ENCODE measurements around the gene KIF26B. TPM values are rescaled to one million over a fixed set of nuclear protein-coding genes. Genes with fewer than 3 reads are reported as not detected.

KIF26B gene
- total RNA-seq, 1 donor from 2014 or later: 3.4 TPM

GRCh38 chr1:245431706-245432105, 276.9 kb downstream of the KIF26B start:
- DNase-seq (ENCODE audit: low spot score): no peak
- no peaks in the 10 kb centered on the region for H3K36me3 Mint-ChIP-seq (ENCODE audit: low read depth, unreplicated experiment)
- H3K9me3 Mint-ChIP-seq (ENCODE audit: unreplicated experiment): no peaks in the 10 kb centered on the region
- H3K4me3 Mint-ChIP-seq (ENCODE audit: unreplicated experiment): no peak overlapping the region
- TF ChIP-seq, protein P1, sequence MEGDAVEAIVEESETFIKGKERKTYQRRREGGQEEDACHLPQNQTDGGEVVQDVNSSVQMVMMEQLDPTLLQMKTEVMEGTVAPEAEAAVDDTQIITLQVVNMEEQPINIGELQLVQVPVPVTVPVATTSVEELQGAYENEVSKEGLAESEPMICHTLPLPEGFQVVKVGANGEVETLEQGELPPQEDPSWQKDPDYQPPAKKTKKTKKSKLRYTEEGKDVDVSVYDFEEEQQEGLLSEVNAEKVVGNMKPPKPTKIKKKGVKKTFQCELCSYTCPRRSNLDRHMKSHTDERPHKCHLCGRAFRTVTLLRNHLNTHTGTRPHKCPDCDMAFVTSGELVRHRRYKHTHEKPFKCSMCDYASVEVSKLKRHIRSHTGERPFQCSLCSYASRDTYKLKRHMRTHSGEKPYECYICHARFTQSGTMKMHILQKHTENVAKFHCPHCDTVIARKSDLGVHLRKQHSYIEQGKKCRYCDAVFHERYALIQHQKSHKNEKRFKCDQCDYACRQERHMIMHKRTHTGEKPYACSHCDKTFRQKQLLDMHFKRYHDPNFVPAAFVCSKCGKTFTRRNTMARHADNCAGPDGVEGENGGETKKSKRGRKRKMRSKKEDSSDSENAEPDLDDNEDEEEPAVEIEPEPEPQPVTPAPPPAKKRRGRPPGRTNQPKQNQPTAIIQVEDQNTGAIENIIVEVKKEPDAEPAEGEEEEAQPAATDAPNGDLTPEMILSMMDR (IDR thresholded peaks at IDR 0.05; ENCODE audit: unreplicated experiment): no peak
- peaks cover 10% of the 10 kb centered on the region for H3K4me1 Mint-ChIP-seq (ENCODE audit: unreplicated experiment)
- H3K27me3 Mint-ChIP-seq (ENCODE audit: unreplicated experiment): no peaks in the 10 kb centered on the region
- H3K27ac Mint-ChIP-seq (ENCODE audit: unreplicated experiment): no peak overlapping the region

DNA sequence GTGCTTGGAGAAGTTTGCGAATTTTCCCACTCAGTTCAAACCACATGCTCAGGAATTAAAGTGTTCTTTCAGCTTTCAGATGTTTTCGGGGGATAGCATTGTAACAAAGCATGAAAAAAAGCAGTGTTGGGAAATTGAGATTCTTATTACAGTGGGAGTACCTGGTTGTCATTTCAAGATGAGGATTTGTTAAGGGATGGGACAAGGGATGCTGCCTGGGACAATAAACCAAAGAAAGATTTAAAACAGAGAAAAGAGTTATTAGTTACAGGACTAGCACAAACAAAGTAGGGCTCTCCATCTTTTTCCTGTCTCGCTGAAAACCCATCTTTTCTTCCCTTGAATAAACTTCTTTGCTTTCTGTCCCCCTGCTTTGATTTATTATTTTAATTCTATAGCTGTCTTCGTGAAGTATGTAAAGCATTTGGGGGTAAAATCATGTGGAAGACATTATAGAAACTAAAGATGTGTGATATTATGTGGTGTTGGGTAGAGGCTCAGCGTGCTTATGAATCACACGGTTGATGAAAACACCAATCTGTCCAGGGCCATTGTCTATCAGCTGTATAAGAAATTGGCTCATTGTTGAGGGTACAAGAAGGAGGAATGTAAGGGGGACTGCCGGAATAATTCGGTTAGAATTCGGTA, 277.6 kb downstream of the KIF26B start:
- Mint-ChIP-seq H3K27me3 (ENCODE audit: unreplicated experiment) (peaks cover 2% of the 10 kb centered on the region), H3K27ac (ENCODE audit: unreplicated experiment) (no peak overlapping the region), H3K4me1 (ENCODE audit: unreplicated experiment) (peaks cover 10% of the 10 kb centered on the region), H3K36me3 (ENCODE audit: low read depth, unreplicated experiment) (no peaks in the 10 kb centered on the region), H3K9me3 (ENCODE audit: unreplicated experiment) (no peaks in the 10 kb centered on the region), H3K4me3 (ENCODE audit: unreplicated experiment) (no peak overlapping the region)
- TF ChIP-seq, protein P1 (IDR thresholded peaks at IDR 0.05; ENCODE audit: unreplicated experiment): no peak
- DNase-seq (ENCODE audit: low spot score): no peak

DNA sequence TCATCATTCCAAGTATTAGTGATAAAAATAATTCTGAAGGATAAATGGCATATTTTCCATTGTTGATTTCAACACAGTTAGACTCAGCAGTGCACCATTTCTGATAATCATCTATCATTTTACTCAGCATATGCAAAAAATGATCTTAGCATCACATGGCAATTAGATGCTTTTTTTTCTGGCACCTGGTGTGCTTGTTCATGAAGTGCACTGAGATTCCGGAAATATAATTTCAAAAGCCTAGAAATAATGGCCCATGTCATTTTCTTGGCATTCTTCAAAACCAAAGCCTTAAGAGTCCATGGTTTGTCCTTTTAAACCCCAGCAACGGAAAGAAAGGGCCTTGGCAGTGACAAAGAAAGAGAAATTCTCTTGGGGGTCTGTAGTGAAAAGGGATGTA, 278.8 kb downstream of the KIF26B start:
- Mint-ChIP-seq H3K27me3 (ENCODE audit: unreplicated experiment) (peaks cover 2% of the 10 kb centered on the region), H3K9me3 (ENCODE audit: unreplicated experiment) (no peaks in the 10 kb centered on the region), H3K36me3 (ENCODE audit: low read depth, unreplicated experiment) (no peaks in the 10 kb centered on the region), H3K4me1 (ENCODE audit: unreplicated experiment) (peaks cover 8% of the 10 kb centered on the region), H3K27ac (ENCODE audit: unreplicated experiment) (no peak overlapping the region), H3K4me3 (ENCODE audit: unreplicated experiment) (no peak overlapping the region)
- DNase-seq (ENCODE audit: low spot score): no peak
- TF ChIP-seq, protein P1 (IDR thresholded peaks at IDR 0.05; ENCODE audit: unreplicated experiment): no peak

DNA sequence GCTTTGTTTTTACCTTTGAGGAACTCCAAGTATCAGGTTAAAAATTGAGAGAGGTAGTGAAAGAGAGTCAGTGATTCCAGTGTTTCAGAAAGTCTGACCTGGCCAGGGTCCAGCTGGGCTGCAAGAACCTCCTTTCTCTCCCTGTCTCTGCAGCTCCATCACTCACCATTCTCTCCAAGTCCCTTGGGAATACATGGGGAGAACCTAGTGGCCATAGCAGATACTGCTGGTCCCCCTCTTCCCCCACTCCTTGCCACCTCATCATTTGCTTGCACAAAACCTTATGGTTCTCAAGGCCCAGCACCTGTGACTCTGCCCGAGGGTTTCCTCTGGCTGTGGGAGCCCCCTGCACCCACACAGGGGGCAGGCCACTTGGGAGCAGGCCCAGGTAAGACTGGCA, 279.5 kb downstream of the KIF26B start:
- no peak for DNase-seq (ENCODE audit: low spot score)
- no peak overlapping the region for H3K4me3 Mint-ChIP-seq (ENCODE audit: unreplicated experiment)
- no peaks in the 10 kb centered on the region for H3K9me3 Mint-ChIP-seq (ENCODE audit: unreplicated experiment)
- no peak overlapping the region for H3K27ac Mint-ChIP-seq (ENCODE audit: unreplicated experiment)
- peaks cover 9% of the 10 kb centered on the region for H3K4me1 Mint-ChIP-seq (ENCODE audit: unreplicated experiment)
- H3K27me3 Mint-ChIP-seq (ENCODE audit: unreplicated experiment): peaks cover 2% of the 10 kb centered on the region
- TF ChIP-seq, protein P1 (IDR thresholded peaks at IDR 0.05; ENCODE audit: unreplicated experiment): no peak
- H3K36me3 Mint-ChIP-seq (ENCODE audit: low read depth, unreplicated experiment): no peaks in the 10 kb centered on the region

- no peaks in the 10 kb centered on the region for H3K9me3 Mint-ChIP-seq (ENCODE audit: unreplicated experiment)
- TF ChIP-seq, protein P1 (IDR thresholded peaks at IDR 0.05; ENCODE audit: unreplicated experiment): no peak
- peaks cover 5% of the 10 kb centered on the region for H3K27me3 Mint-ChIP-seq (ENCODE audit: unreplicated experiment)
- H3K4me1 Mint-ChIP-seq (ENCODE audit: unreplicated experiment): peaks cover 14% of the 10 kb centered on the region
- peaks cover 3% of the 10 kb centered on the region for H3K36me3 Mint-ChIP-seq (ENCODE audit: low read depth, unreplicated experiment)
- H3K4me3 Mint-ChIP-seq (ENCODE audit: unreplicated experiment): no peak overlapping the region
- H3K27ac Mint-ChIP-seq (ENCODE audit: unreplicated experiment): no peak overlapping the region
- no peak for DNase-seq (ENCODE audit: low spot score)
These were observed 281.6 kb downstream of the KIF26B start for GRCh38 chr1:245436407-245436806.
